ENCODE measurements around the gene SIGLEC10.

DNA sequence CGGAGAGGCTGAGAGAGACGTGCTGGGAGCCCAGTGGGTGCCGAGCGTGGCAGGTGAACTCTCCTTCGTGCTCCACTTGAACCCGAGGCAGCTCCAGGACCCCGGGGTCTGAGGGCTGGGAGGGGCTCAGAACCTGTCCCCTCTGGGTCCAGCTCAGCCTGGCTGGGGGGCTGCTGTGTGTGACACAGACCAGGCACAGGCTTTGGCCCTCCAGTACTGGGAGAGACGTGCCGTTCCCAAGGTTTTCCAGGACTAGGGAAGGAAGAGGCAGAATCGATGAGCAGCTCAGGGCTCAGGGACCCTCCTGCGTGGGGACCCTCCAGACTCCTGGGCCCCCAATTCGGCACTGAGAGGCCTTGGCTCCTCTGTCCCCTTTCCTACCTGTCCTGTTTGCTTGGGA, 2.3 kb downstream of the SIGLEC10 start:
- TF ChIP-seq, protein P1, sequence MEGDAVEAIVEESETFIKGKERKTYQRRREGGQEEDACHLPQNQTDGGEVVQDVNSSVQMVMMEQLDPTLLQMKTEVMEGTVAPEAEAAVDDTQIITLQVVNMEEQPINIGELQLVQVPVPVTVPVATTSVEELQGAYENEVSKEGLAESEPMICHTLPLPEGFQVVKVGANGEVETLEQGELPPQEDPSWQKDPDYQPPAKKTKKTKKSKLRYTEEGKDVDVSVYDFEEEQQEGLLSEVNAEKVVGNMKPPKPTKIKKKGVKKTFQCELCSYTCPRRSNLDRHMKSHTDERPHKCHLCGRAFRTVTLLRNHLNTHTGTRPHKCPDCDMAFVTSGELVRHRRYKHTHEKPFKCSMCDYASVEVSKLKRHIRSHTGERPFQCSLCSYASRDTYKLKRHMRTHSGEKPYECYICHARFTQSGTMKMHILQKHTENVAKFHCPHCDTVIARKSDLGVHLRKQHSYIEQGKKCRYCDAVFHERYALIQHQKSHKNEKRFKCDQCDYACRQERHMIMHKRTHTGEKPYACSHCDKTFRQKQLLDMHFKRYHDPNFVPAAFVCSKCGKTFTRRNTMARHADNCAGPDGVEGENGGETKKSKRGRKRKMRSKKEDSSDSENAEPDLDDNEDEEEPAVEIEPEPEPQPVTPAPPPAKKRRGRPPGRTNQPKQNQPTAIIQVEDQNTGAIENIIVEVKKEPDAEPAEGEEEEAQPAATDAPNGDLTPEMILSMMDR (IDR thresholded peaks at IDR 0.05; ENCODE audit: borderline replicate concordance, extremely low read depth, low read length, poor library complexity, severe bottlenecking): no peak
- TF ChIP-seq EZH2 (IDR thresholded peaks at IDR 0.05; ENCODE audit: borderline replicate concordance, low read depth, low read length, severe bottlenecking): no peak

Measured in DND-41 (cell line).